NK-92 (cell line): ENCODE data around the gene NAV3.

Experiments
- DNase-seq: peaks from one replicate; lab custom pipeline; 2025; ENCODE audit not compliant: unreplicated experiment; lab: John Stamatoyannopoulos, UW

The NAV3 gene

GRCh38 chr12:77830583-77831351 is at the start of gene NAV3:
Gene NAV3 (plus strand): TSS chr12:77830894. CDS start chr12:77831462, 568 bp downstream.
- DNase-seq: no peak

DNA sequence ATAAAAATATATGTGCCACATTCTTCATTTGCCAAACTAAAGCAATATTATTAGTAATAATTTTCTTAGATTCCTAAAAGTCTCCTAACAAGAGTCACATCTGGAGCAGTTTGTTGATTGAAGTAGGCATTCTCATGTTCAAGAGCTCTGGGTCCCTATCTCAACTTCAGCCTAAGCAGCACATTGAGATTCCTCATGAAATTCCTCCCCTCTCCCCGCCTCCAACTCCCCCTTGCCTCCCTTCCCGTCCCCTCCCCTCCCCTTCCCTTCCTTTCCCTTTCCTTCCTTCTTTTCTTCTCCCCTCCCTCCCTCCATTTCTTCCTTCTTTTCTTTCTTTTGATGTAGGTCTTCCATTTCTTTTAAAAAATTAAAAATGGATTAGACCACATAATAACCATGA is 48.7 kb upstream of the NAV3 start:
- DNase-seq: no peak

DNA sequence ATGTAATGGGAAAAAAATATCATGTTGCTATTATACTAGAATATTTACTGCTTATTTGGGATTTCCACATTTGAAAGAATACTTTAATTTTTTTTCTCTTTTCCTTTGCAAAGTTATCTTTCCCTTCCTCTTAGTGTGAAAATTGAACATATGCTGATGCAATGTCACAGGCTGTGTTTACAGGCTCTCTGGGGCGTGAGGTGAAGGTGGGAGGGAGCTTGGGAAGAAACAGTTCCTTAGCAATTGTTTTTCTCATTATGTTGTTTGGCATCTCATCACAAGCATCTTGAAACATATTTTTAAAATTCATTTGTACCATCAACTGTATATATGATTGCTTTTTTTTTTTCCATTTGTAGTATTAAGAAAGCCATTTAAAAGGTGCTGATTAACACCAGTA is 47.9 kb upstream of the NAV3 start:
- DNase-seq: no peak

DNA sequence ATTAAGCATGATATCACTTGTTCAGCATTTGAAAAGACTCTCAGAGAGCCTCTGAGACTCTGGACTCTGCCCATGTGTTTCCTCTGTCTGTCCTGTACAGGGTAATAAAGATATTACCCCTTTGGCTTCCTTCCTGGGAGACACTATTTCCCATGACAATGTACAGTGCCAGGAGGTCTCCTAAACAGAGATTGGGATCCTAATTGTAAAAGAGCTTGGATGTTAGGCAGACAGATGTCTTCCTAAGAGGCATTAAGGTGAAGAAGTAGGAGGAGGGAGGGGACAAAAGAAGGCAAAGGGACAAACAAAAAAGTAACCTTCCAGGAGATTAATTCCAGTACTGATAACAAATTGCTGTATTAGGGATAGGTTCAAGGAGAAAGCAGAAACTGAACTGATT is 45.5 kb upstream of the NAV3 start:
- no peak for DNase-seq

GRCh38 chr12:77786675-77787074 is 44.0 kb upstream of the NAV3 start:
- no peak for DNase-seq

DNA sequence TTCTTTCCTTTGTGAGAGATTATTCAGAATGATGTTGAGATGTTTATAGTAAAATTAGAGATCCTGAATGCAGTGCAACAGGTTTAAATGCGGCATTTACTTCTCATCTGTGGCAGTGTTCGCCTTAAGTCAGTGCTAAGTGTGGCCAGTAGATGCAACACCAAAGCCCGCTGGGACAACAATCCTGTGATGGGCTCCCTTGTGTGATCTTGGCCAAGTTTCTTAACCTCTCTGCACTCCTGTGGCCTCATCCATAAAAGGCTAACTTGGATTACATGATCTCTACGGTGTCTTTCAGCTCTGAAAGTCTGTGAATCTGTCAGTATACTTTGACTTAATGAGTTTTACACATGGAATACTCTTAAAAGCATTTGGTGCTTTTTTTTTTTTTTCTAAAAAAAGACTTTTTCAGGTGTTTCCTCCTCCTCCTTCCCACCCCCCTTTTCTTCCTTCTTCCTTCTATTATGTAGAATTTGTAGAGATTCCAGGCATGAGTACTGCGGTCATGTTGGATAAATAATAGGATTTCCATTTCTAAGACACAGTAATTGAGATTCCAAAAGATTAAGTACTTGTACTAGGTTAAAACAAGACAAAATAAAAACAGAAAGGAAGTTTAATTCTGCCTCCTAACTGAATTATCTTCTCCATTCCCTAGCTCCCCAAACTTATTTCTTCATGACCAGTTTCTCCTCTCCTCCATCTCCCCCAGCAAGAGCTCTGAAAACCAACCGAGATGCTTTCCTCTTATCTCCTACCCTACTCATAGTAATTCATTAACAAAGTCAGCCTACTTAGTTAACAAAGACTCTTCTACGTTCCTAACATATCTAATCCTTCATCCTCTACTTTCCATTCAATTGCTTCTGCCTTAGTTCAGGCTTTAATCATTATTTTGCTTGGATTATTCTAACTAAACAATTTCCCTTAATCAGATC is 42.2 kb upstream of the NAV3 start:
- no peak for DNase-seq

DNA sequence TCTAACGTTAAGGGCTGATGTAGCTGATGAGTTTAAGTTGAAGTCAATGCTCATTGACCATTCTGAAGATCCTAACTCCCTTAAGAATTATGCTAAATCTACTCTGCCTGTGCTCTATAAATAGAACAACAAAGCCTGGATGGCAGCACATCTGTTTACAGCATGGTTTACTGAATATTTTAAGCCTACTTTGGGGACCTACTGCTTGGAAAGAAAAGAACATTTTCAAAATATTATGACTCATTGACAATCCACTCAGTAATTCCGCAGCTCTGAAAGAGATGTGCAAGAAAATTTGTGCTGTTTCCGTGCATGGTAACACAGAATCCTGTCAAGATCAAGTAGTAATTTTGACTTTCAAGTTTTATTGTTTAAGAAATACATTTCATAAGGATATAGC is 35.0 kb upstream of the NAV3 start:
- DNase-seq: no peak

GRCh38 chr12:77796775-77797174 is 33.9 kb upstream of the NAV3 start:
- no peak for DNase-seq

DNA sequence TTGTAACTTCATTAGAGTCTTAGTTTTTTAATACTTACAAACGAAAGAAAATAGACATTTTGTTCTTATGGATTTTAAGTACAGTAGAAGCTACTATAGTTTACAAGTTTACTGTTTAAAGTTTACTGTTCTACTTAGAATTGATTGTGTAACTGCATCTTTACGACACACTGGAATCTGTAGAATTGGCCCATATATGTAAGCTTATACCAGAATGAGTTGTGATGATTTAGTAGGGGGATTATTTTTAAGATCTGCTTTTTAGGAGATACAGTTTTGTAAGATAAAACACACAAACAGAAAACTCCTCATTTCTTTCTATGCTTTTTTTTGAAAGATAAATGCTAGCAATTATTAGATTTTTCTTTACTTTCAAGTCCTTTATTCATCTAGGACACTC is 30.2 kb upstream of the NAV3 start:
- no peak for DNase-seq

- DNase-seq: no peak
Measured at GRCh38 chr12:77808534-77808933, 22.2 kb upstream of the NAV3 start.

DNA sequence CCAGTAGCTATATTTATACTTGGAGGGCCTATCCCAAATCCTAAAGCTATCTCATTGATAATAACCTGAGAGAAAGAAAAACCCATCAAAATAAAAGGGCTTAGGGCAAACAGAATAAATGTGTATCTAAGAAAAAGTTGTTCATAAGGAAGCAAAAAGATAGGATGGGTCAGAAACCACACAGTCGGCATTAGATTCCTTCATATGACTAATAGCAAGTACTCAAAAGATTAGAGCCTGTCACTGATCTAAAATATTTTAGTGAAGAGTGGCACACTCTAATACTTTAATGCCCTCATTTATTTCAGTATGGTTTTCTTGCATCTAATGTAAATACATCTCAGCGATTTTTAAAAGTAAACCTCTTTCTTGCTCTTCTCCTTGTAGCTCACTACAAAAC is 17.1 kb upstream of the NAV3 start:
- no peak for DNase-seq

- no peak for DNase-seq
Measured at GRCh38 chr12:77814386-77814785, 16.3 kb upstream of the NAV3 start.

DNA sequence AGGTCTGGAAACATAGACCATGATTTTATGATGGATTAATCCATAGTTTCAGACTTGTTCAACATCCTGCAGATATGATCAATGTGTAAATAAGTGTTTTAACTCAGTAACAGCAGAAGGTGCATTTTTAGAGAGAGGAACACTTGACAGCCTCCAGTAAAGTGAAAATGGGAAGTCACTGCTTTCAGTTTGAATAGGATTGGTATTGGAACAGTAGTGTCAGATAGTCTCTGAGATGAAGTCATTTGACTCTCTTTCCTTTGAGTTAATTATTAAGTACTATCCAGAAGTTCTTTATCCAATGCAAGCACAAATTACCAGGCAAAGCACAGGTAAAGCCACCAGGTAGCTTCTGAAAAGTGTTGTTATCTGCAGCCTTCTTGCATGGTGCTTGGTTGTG is 14.5 kb upstream of the NAV3 start:
- DNase-seq: no peak

GRCh38 chr12:77817276-77817675 is 13.4 kb upstream of the NAV3 start:
- DNase-seq: no peak

DNA sequence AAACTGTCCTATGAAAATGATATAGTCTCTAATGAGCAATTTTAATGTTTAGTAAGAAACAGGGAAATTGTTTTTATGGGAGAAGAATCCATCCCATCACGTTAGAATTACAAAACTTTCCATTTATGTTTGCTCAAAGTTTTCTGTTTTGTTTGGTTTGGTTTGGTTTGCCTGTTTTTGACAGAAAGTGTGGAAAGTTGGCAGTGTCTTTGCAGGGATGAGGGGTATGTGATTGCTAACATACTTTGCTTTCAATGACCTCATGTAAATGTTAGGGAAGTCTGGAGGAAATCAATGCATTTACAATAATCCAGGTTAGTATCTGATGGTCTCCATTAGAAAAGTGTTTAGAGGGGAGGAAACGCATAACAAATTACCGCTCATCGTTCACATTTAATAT is 12.3 kb upstream of the NAV3 start:
- no peak for DNase-seq

GRCh38 chr12:77821699-77822203 is 8.9 kb upstream of the NAV3 start:
- DNase-seq: no peak

DNA sequence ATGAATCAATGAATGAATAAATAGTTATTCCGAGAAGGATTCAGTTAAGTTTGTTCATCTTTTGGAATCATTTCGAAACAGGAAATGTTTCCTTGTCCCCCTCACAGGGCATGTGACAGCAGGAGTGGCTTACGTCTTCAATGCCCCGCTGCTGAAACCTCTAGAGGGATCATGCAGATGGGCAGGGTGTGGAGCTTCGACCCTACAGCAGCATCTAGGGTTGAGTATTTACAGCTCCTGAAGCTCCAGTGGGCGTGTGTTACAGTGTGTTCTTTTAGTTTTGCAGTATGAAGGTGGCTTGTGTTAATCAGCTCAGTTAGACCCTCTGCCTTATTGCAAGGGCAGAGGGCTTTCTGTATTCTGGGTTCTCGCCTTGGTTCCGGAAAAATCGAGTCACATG is 2.6 kb downstream of the NAV3 start:
- DNase-seq: no peak

- DNase-seq: no peak
Measured at GRCh38 chr12:77834618-77835017, 3.9 kb downstream of the NAV3 start.

DNA sequence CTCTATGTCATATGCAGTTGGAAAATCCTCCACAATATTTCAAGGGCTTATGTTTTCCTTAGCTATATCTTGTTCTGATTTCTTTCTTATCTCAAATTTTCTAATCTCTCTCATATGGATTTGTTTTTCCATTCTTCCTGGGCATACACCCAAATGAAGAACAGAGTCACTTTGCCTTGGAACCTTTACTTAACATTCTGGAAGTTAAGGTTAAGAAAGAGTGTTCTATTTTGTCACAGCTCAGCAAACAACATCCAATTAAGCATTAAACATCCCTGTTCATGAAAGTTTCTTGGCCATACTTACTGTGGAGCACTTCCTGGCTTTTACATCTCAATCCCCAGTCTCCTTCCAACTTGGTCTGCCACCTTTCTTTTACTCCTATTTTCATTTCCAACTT is 5.3 kb downstream of the NAV3 start:
- no peak for DNase-seq

DNA sequence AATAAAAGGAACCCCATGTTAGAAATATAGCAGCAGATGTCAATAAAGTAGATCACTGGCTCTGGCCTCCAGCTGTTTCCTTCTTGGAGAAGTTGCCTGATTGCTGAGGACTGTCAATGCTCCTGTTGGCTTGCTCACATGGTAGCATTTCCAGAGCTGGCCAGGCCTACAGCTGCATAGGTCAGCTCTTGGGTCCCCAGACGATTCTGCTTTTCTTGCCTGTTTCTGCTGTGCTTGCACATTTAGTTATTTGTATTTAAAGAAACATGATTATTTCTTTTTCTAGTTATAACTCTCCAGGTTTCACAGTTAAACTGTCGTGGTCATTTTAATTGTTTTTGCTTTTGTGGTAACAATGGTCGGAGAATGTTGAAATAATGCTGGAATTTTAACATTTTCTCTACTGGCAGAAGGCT is 7.2 kb downstream of the NAV3 start:
- DNase-seq: no peak

- no peak for DNase-seq
Measured at GRCh38 chr12:77841521-77841920, 10.8 kb downstream of the NAV3 start.

- no peak for DNase-seq
Measured at GRCh38 chr12:77842430-77842829, 11.7 kb downstream of the NAV3 start.
